Measurements from ENCODE around the gene C3orf70.

Gene C3orf70

GRCh38 chr3:185089751-185090150, 63.1 kb downstream of the C3orf70 start:
- H3K36me3 ChIP-seq (ENCODE audit: control insufficient read depth, insufficient read depth, low read length): no peaks in the 10 kb centered on the region
- no peak overlapping the region for H3K27ac ChIP-seq (ENCODE audit: insufficient read depth, low read length, poor library complexity, severe bottlenecking)
- no peak overlapping the region for H3K4me3 ChIP-seq (ENCODE audit: insufficient read depth, low read depth, low read length, poor library complexity, severe bottlenecking)
- H3K27me3 ChIP-seq (replicated peaks; ENCODE audit: control insufficient read depth, insufficient read depth, low read length, poor library complexity, severe bottlenecking): no peaks in the 10 kb centered on the region
- H3K9me3 ChIP-seq (ENCODE audit: control insufficient read depth, low read length): no peaks in the 10 kb centered on the region
- DNase-seq: no peak
- H3K4me1 ChIP-seq (ENCODE audit: control insufficient read depth, insufficient read depth, low read length, poor library complexity, severe bottlenecking): no peaks in the 10 kb centered on the region

- no peaks in the 10 kb centered on the region for H3K4me1 ChIP-seq (ENCODE audit: control insufficient read depth, insufficient read depth, low read length, poor library complexity, severe bottlenecking)
- DNase-seq: no peak
- no peaks in the 10 kb centered on the region for H3K9me3 ChIP-seq (ENCODE audit: control insufficient read depth, low read length)
- H3K27ac ChIP-seq (ENCODE audit: insufficient read depth, low read length, poor library complexity, severe bottlenecking): no peak overlapping the region
- H3K4me3 ChIP-seq (ENCODE audit: insufficient read depth, low read depth, low read length, poor library complexity, severe bottlenecking): no peak overlapping the region
- H3K36me3 ChIP-seq (ENCODE audit: control insufficient read depth, insufficient read depth, low read length): no peaks in the 10 kb centered on the region
- H3K27me3 ChIP-seq (replicated peaks; ENCODE audit: control insufficient read depth, insufficient read depth, low read length, poor library complexity, severe bottlenecking): no peaks in the 10 kb centered on the region
Measured at GRCh38 chr3:185089343-185089742, 63.5 kb downstream of the C3orf70 start.

GRCh38 chr3:185087419-185087818, 65.4 kb downstream of the C3orf70 start:
- no peaks in the 10 kb centered on the region for H3K27me3 ChIP-seq (replicated peaks; ENCODE audit: control insufficient read depth, insufficient read depth, low read length, poor library complexity, severe bottlenecking)
- H3K36me3 ChIP-seq (ENCODE audit: control insufficient read depth, insufficient read depth, low read length): no peaks in the 10 kb centered on the region
- H3K27ac ChIP-seq (ENCODE audit: insufficient read depth, low read length, poor library complexity, severe bottlenecking): no peak overlapping the region
- no peaks in the 10 kb centered on the region for H3K9me3 ChIP-seq (ENCODE audit: control insufficient read depth, low read length)
- DNase-seq: no peak
- no peak overlapping the region for H3K4me3 ChIP-seq (ENCODE audit: insufficient read depth, low read depth, low read length, poor library complexity, severe bottlenecking)
- H3K4me1 ChIP-seq (ENCODE audit: control insufficient read depth, insufficient read depth, low read length, poor library complexity, severe bottlenecking): no peaks in the 10 kb centered on the region

- Histone ChIP-seq H3K27me3 (replicated peaks; ENCODE audit: control insufficient read depth, insufficient read depth, low read length, poor library complexity, severe bottlenecking) (no peaks in the 10 kb centered on the region), H3K4me1 (ENCODE audit: control insufficient read depth, insufficient read depth, low read length, poor library complexity, severe bottlenecking) (no peaks in the 10 kb centered on the region), H3K27ac (ENCODE audit: insufficient read depth, low read length, poor library complexity, severe bottlenecking) (no peak overlapping the region), H3K4me3 (ENCODE audit: insufficient read depth, low read depth, low read length, poor library complexity, severe bottlenecking) (no peak overlapping the region), H3K9me3 (ENCODE audit: control insufficient read depth, low read length) (no peaks in the 10 kb centered on the region), H3K36me3 (ENCODE audit: control insufficient read depth, insufficient read depth, low read length) (no peaks in the 10 kb centered on the region)
- no peak for DNase-seq
Measured at GRCh38 chr3:185084901-185085300, 68.0 kb downstream of the C3orf70 start.

GRCh38 chr3:185084402-185084801, 68.5 kb downstream of the C3orf70 start:
- no peaks in the 10 kb centered on the region for H3K36me3 ChIP-seq (ENCODE audit: control insufficient read depth, insufficient read depth, low read length)
- no peaks in the 10 kb centered on the region for H3K4me1 ChIP-seq (ENCODE audit: control insufficient read depth, insufficient read depth, low read length, poor library complexity, severe bottlenecking)

GRCh38 chr3:185082829-185083228, 70.0 kb downstream of the C3orf70 start:
- Histone ChIP-seq H3K4me1 (ENCODE audit: control insufficient read depth, insufficient read depth, low read length, poor library complexity, severe bottlenecking) (no peaks in the 10 kb centered on the region), H3K27me3 (replicated peaks; ENCODE audit: control insufficient read depth, insufficient read depth, low read length, poor library complexity, severe bottlenecking) (no peaks in the 10 kb centered on the region), H3K36me3 (ENCODE audit: control insufficient read depth, insufficient read depth, low read length) (no peaks in the 10 kb centered on the region), H3K4me3 (ENCODE audit: insufficient read depth, low read depth, low read length, poor library complexity, severe bottlenecking) (no peak overlapping the region), H3K27ac (ENCODE audit: insufficient read depth, low read length, poor library complexity, severe bottlenecking) (no peak overlapping the region), H3K9me3 (ENCODE audit: control insufficient read depth, low read length) (no peaks in the 10 kb centered on the region)
- DNase-seq: no peak

More at GRCh38 chr3:185084402-185084801, 68.5 kb downstream of the C3orf70 start:
- no peak overlapping the region for H3K27ac ChIP-seq (ENCODE audit: insufficient read depth, low read length, poor library complexity, severe bottlenecking)
- no peak for DNase-seq
- H3K27me3 ChIP-seq (replicated peaks; ENCODE audit: control insufficient read depth, insufficient read depth, low read length, poor library complexity, severe bottlenecking): no peaks in the 10 kb centered on the region
- no peak overlapping the region for H3K4me3 ChIP-seq (ENCODE audit: insufficient read depth, low read depth, low read length, poor library complexity, severe bottlenecking)
- H3K9me3 ChIP-seq (ENCODE audit: control insufficient read depth, low read length): no peaks in the 10 kb centered on the region

GRCh38 chr3:185082149-185082548, 70.7 kb downstream of the C3orf70 start:
- no peak for DNase-seq
- no peaks in the 10 kb centered on the region for H3K27me3 ChIP-seq (replicated peaks; ENCODE audit: control insufficient read depth, insufficient read depth, low read length, poor library complexity, severe bottlenecking)
- no peaks in the 10 kb centered on the region for H3K4me1 ChIP-seq (ENCODE audit: control insufficient read depth, insufficient read depth, low read length, poor library complexity, severe bottlenecking)
- H3K4me3 ChIP-seq (ENCODE audit: insufficient read depth, low read depth, low read length, poor library complexity, severe bottlenecking): no peak overlapping the region
- H3K9me3 ChIP-seq (ENCODE audit: control insufficient read depth, low read length): no peaks in the 10 kb centered on the region
- no peaks in the 10 kb centered on the region for H3K36me3 ChIP-seq (ENCODE audit: control insufficient read depth, insufficient read depth, low read length)
- no peak overlapping the region for H3K27ac ChIP-seq (ENCODE audit: insufficient read depth, low read length, poor library complexity, severe bottlenecking)

GRCh38 chr3:185081521-185081920, 71.3 kb downstream of the C3orf70 start:
- Histone ChIP-seq H3K27ac (ENCODE audit: insufficient read depth, low read length, poor library complexity, severe bottlenecking) (no peak overlapping the region), H3K9me3 (ENCODE audit: control insufficient read depth, low read length) (no peaks in the 10 kb centered on the region), H3K4me1 (ENCODE audit: control insufficient read depth, insufficient read depth, low read length, poor library complexity, severe bottlenecking) (no peaks in the 10 kb centered on the region), H3K36me3 (ENCODE audit: control insufficient read depth, insufficient read depth, low read length) (no peaks in the 10 kb centered on the region), H3K4me3 (ENCODE audit: insufficient read depth, low read depth, low read length, poor library complexity, severe bottlenecking) (no peak overlapping the region), H3K27me3 (replicated peaks; ENCODE audit: control insufficient read depth, insufficient read depth, low read length, poor library complexity, severe bottlenecking) (no peaks in the 10 kb centered on the region)
- DNase-seq: no peak

- no peaks in the 10 kb centered on the region for H3K36me3 ChIP-seq (ENCODE audit: control insufficient read depth, insufficient read depth, low read length)
- no peaks in the 10 kb centered on the region for H3K27me3 ChIP-seq (replicated peaks; ENCODE audit: control insufficient read depth, insufficient read depth, low read length, poor library complexity, severe bottlenecking)
- no peak for DNase-seq
- H3K4me1 ChIP-seq (ENCODE audit: control insufficient read depth, insufficient read depth, low read length, poor library complexity, severe bottlenecking): no peaks in the 10 kb centered on the region
- no peak overlapping the region for H3K27ac ChIP-seq (ENCODE audit: insufficient read depth, low read length, poor library complexity, severe bottlenecking)
- H3K9me3 ChIP-seq (ENCODE audit: control insufficient read depth, low read length): no peaks in the 10 kb centered on the region
- H3K4me3 ChIP-seq (ENCODE audit: insufficient read depth, low read depth, low read length, poor library complexity, severe bottlenecking): no peak overlapping the region
Measured at GRCh38 chr3:185079625-185080024, 73.2 kb downstream of the C3orf70 start.

GRCh38 chr3:185076219-185076618, 76.6 kb downstream of the C3orf70 start:
- no peaks in the 10 kb centered on the region for H3K9me3 ChIP-seq (ENCODE audit: control insufficient read depth, low read length)

GRCh38 chr3:185075547-185075946, 77.3 kb downstream of the C3orf70 start:
- Histone ChIP-seq H3K27ac (ENCODE audit: insufficient read depth, low read length, poor library complexity, severe bottlenecking) (no peak overlapping the region), H3K4me1 (ENCODE audit: control insufficient read depth, insufficient read depth, low read length, poor library complexity, severe bottlenecking) (no peaks in the 10 kb centered on the region), H3K4me3 (ENCODE audit: insufficient read depth, low read depth, low read length, poor library complexity, severe bottlenecking) (no peak overlapping the region), H3K36me3 (ENCODE audit: control insufficient read depth, insufficient read depth, low read length) (no peaks in the 10 kb centered on the region), H3K9me3 (ENCODE audit: control insufficient read depth, low read length) (no peaks in the 10 kb centered on the region), H3K27me3 (replicated peaks; ENCODE audit: control insufficient read depth, insufficient read depth, low read length, poor library complexity, severe bottlenecking) (no peaks in the 10 kb centered on the region)
- no peak for DNase-seq

More at GRCh38 chr3:185076219-185076618, 76.6 kb downstream of the C3orf70 start:
- Histone ChIP-seq H3K27me3 (replicated peaks; ENCODE audit: control insufficient read depth, insufficient read depth, low read length, poor library complexity, severe bottlenecking) (no peaks in the 10 kb centered on the region), H3K36me3 (ENCODE audit: control insufficient read depth, insufficient read depth, low read length) (no peaks in the 10 kb centered on the region), H3K4me1 (ENCODE audit: control insufficient read depth, insufficient read depth, low read length, poor library complexity, severe bottlenecking) (no peaks in the 10 kb centered on the region), H3K4me3 (ENCODE audit: insufficient read depth, low read depth, low read length, poor library complexity, severe bottlenecking) (no peak overlapping the region), H3K27ac (ENCODE audit: insufficient read depth, low read length, poor library complexity, severe bottlenecking) (no peak overlapping the region)
- no peak for DNase-seq
